Activated CD4-positive, alpha-beta T cell treated with anti-CD3 and anti-CD28 coated beads, Interleukin-2, amount 50 U/mL, for 1 hour (primary cell): Measurements from ENCODE around the gene OR2M5.

Source experiments
- DNase-seq: peaks from one replicate; pipeline ENCODE4 v3.0.0-alpha.2; 2020

Gene OR2M5

GRCh38 chr1:248144513-248145198, at the start of gene OR2M5:
TSS of gene OR2M5 (plus strand) at chr1:248145148. CDS start at chr1:248145148, 0 bp downstream.
- DNase-seq: no peak

- no peak for DNase-seq
Measured at GRCh38 chr1:248098529-248098928, 46.4 kb upstream of the OR2M5 start.

GRCh38 chr1:248102847-248103246, 42.1 kb upstream of the OR2M5 start:
- DNase-seq: no peak

GRCh38 chr1:248111157-248111556, 33.8 kb upstream of the OR2M5 start:
- no peak for DNase-seq

- no peak for DNase-seq
Measured at GRCh38 chr1:248114890-248115289, 30.1 kb upstream of the OR2M5 start.

- DNase-seq: no peak
Measured at GRCh38 chr1:248127653-248128052, 17.3 kb upstream of the OR2M5 start.

GRCh38 chr1:248136811-248137210, 8.1 kb upstream of the OR2M5 start:
- no peak for DNase-seq

GRCh38 chr1:248140846-248141245, 4.1 kb upstream of the OR2M5 start:
- no peak for DNase-seq

- DNase-seq: no peak
Measured at GRCh38 chr1:248143311-248143710, 1.6 kb upstream of the OR2M5 start.

- DNase-seq: no peak
Measured at GRCh38 chr1:248152056-248152827, 7.3 kb downstream of the OR2M5 start.

GRCh38 chr1:248155927-248156326, 11.0 kb downstream of the OR2M5 start:
- DNase-seq: no peak

GRCh38 chr1:248158758-248159157, 13.8 kb downstream of the OR2M5 start:
- no peak for DNase-seq

GRCh38 chr1:248164031-248164430, 19.1 kb downstream of the OR2M5 start:
- DNase-seq: no peak

GRCh38 chr1:248165186-248165585, 20.2 kb downstream of the OR2M5 start:
- DNase-seq: no peak

- DNase-seq: no peak
Measured at GRCh38 chr1:248174521-248174920, 29.6 kb downstream of the OR2M5 start, which contains the start of gene OR2M2. TSS of gene OR2M2 (plus strand) at chr1:248174821. CDS start at chr1:248179986, 5,165 bp downstream.

GRCh38 chr1:248183996-248184395, 39.0 kb downstream of the OR2M5 start:
- DNase-seq: no peak

- DNase-seq: no peak
Measured at GRCh38 chr1:248187363-248187762, 42.4 kb downstream of the OR2M5 start.

- no peak for DNase-seq
Measured at GRCh38 chr1:248189026-248189425, 44.1 kb downstream of the OR2M5 start.

- DNase-seq: no peak
Measured at GRCh38 chr1:248194117-248194516, 49.2 kb downstream of the OR2M5 start.
